DOHH2 (cell line): ENCODE data around the gene STRA6.

ENCODE experiments used
- H3F3A ChIP-seq: fragments of 200-600 bp; sonication (generic), shearing (Covaris generic); 2 replicates; pipeline ENCODE4 v1.6.0; 2016; ENCODE audit warnings: antibody characterized with exemption, mild to moderate bottlenecking; ENCODE audit not compliant: control insufficient read depth, insufficient read depth
- H3K27ac ChIP-seq: fragments of 200-600 bp; sonication (generic); 2 replicates; pipeline ENCODE4 v1.5.1; 2014; ENCODE audit warnings: low read depth, mild to moderate bottlenecking, low read length, moderate library complexity
- H3K27me3 ChIP-seq: fragments of 200-600 bp; sonication (generic); 2 replicates; pipeline ENCODE4 v1.6.1; 2014; ENCODE audit warnings: mild to moderate bottlenecking, low read length, mixed read lengths; ENCODE audit not compliant: control insufficient read depth
- H3K36me3 ChIP-seq: fragments of 200-600 bp; sonication (generic); 2 replicates; pipeline ENCODE4 v1.6.1; 2014; ENCODE audit warnings: mild to moderate bottlenecking, low read length, moderate library complexity, mixed read lengths; ENCODE audit not compliant: control insufficient read depth
- H3K4me1 ChIP-seq: fragments of 200-600 bp; sonication (generic); 2 replicates; pipeline ENCODE4 v1.6.1; 2014; ENCODE audit warnings: mild to moderate bottlenecking, low read length, mixed read lengths; ENCODE audit not compliant: control insufficient read depth
- H3K4me2 ChIP-seq: fragments of 200-600 bp; sonication (generic); 2 replicates; pipeline ENCODE4 v1.6.0; 2014; ENCODE audit warnings: mild to moderate bottlenecking, low read length, moderate library complexity
- H3K4me3 ChIP-seq: fragments of 200-600 bp; sonication (generic); 2 replicates; pipeline ENCODE4 v1.5.1; 2014; ENCODE audit warnings: mild to moderate bottlenecking, low read length, mixed read lengths
- H3K79me2 ChIP-seq: fragments of 200-600 bp; sonication (generic); 2 replicates; pipeline ENCODE4 v1.6.1; 2014; ENCODE audit warnings: mild to moderate bottlenecking, low read length, mixed read lengths; ENCODE audit not compliant: control insufficient read depth
- H3K9me2 ChIP-seq: fragments of 200-600 bp; sonication (generic); replicated peaks from 2 replicates; pipeline ENCODE4 v1.6.1; 2014; ENCODE audit warnings: mild to moderate bottlenecking, low read length, mixed read lengths; ENCODE audit not compliant: control insufficient read depth
- H3K9me3 ChIP-seq: fragments of 200-600 bp; sonication (generic); 2 replicates; pipeline ENCODE4 v1.6.1; 2014; ENCODE audit warnings: antibody characterized with exemption, low read length, mixed read lengths; ENCODE audit not compliant: control insufficient read depth, insufficient read depth
- H4K20me1 ChIP-seq: fragments of 200-600 bp; sonication (generic); 2 replicates; pipeline ENCODE4 v1.6.0; 2014; ENCODE audit warnings: low read depth, mild to moderate bottlenecking, antibody characterized with exemption, low read length, moderate library complexity; ENCODE audit not compliant: control insufficient read depth, insufficient read depth
- CTCF ChIP-seq: fragments of 200-600 bp; sonication (generic); IDR thresholded peaks from one replicate; pipeline ENCODE4 v1.5.1; 2014; ENCODE audit warnings: antibody characterized with exemption, mild to moderate bottlenecking, low read depth, low read length; ENCODE audit not compliant: poor library complexity, severe bottlenecking
- EZH2phosphoT487 ChIP-seq: fragments of 200-600 bp; sonication (generic); IDR thresholded peaks from 2 replicates; pipeline ENCODE4 v1.6.1; 2017; ENCODE audit warnings: borderline replicate concordance, mild to moderate bottlenecking, antibody characterized with exemption, low read length, moderate library complexity, mixed read lengths

STRA6 gene

GRCh38 chr15:74243431-74243830, 40.8 kb upstream of the STRA6 start:
- H3K9me3 ChIP-seq = no peaks in the 10 kb centered on the region
- no peaks in the 10 kb centered on the region for H3K4me1 ChIP-seq
- no peak overlapping the region for H3K4me2 ChIP-seq
- H4K20me1 ChIP-seq = no peaks in the 10 kb centered on the region
- H3K79me2 ChIP-seq = no peaks in the 10 kb centered on the region
- H3F3A ChIP-seq = no peaks in the 10 kb centered on the region
- H3K4me3 ChIP-seq = no peak overlapping the region
- no peaks in the 10 kb centered on the region for H3K9me2 ChIP-seq
- H3K36me3 ChIP-seq = no peaks in the 10 kb centered on the region
- H3K27ac ChIP-seq = no peak overlapping the region
- no peaks in the 10 kb centered on the region for H3K27me3 ChIP-seq
- TF ChIP-seq EZH2phosphoT487 (no peak), CTCF (no peak)

DNA sequence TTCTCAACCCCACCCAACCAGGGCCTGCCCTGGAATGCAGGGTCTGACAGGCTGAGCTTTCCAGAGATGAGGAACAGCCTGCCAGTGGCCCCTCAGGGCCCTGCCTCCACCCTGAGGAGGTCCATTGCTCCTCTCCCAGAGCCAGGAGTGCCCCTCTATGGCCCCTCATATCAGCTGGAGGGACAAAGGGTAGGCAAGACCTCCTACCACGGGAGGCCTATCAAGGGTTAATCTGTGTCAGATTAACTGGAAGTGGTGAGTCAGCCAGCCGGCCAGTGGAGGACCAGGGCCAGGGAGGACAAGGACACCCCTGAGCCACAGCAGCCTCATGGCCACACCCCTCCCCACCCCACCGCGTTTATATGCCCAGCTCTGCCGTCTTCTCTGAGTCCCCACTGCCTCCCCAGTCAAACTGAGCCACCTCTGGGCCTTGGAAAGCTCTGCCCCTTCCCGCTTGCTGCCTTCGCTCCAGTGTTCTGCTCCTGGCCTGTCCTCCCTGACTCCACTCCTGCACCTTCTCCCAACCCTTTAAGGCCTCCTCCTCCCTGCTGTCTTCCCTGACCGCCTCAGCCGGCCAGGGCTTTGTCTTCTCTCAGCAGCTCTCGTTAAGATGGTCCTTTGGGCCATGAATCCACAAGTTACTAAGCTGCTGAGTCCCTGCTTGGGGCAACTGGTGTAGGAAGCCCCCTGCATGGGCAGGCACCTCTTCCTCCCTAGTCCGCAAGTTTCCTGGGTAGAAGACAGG, 40.0 kb upstream of the STRA6 start:
- no peaks in the 10 kb centered on the region for H3K9me3 ChIP-seq
- H3F3A ChIP-seq = no peaks in the 10 kb centered on the region
- no peak overlapping the region for H3K4me3 ChIP-seq
- H3K79me2 ChIP-seq = no peaks in the 10 kb centered on the region
- H3K4me2 ChIP-seq = no peak overlapping the region
- no peaks in the 10 kb centered on the region for H3K9me2 ChIP-seq
- no peaks in the 10 kb centered on the region for H4K20me1 ChIP-seq
- H3K27ac ChIP-seq = no peak overlapping the region
- no peaks in the 10 kb centered on the region for H3K36me3 ChIP-seq
- TF ChIP-seq EZH2phosphoT487 = no peak
- no peak for TF ChIP-seq CTCF
- H3K27me3 ChIP-seq = no peaks in the 10 kb centered on the region
- no peaks in the 10 kb centered on the region for H3K4me1 ChIP-seq

DNA sequence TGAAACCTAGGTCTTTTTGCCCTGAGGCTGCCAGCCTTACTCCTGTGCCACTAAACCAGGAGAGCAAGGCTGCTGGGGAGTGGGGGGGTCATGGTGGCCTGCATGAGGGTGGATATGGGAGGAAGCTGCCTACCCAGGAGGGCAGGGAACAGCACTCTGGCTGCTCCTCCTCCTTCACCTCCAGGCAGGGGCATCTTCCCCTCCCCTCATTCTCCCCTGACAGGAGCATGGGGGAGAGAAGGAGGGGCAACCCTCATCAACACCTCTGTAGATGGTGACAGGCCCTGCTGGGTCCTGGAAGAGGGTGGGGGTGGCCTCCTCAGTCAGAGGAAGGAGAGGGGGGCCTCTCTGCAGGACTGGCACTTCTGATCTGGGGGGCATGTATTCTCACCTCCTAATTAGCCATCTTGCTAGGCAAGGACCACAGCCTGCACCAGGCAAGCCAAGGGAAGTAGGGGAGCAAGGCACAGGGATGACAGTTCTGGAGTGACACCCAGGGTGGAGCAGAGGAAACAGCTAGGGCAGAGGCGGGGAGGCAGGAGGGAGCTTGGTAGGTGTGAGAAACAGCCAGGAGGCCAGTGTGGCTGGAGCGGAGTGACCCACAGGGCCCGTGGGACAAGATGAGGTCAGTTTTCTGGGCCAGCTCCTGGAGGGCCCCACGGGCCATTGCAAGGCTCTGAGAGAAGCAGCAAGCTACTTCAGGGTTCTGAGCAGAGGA, 38.5 kb upstream of the STRA6 start:
- H3K27ac ChIP-seq = no peak overlapping the region
- no peaks in the 10 kb centered on the region for H4K20me1 ChIP-seq
- H3K79me2 ChIP-seq = no peaks in the 10 kb centered on the region
- no peaks in the 10 kb centered on the region for H3K27me3 ChIP-seq
- H3K4me2 ChIP-seq = no peak overlapping the region
- no peaks in the 10 kb centered on the region for H3K9me2 ChIP-seq
- no peak overlapping the region for H3K4me3 ChIP-seq
- TF ChIP-seq EZH2phosphoT487 (no peak), CTCF (no peak)
- H3K4me1 ChIP-seq = no peaks in the 10 kb centered on the region
- no peaks in the 10 kb centered on the region for H3K9me3 ChIP-seq
- no peaks in the 10 kb centered on the region for H3K36me3 ChIP-seq
- H3F3A ChIP-seq = no peaks in the 10 kb centered on the region
